ACHN (cell line): Measurements from ENCODE around the gene BARX1.

Source experiments
- DNase-seq: peaks from one replicate; pipeline ENCODE4 v3.0.0-alpha.2; 2015
- in situ Hi-C: cut with HindIII; loops from 2 replicates; pipeline ENCODE4 v1.10.0; 2017; ENCODE audit warnings: low sequenced_read_pairs, low pct_ligation_motif_present, low pct_unique_long_range_greater_than_20kb

The BARX1 gene

DNA sequence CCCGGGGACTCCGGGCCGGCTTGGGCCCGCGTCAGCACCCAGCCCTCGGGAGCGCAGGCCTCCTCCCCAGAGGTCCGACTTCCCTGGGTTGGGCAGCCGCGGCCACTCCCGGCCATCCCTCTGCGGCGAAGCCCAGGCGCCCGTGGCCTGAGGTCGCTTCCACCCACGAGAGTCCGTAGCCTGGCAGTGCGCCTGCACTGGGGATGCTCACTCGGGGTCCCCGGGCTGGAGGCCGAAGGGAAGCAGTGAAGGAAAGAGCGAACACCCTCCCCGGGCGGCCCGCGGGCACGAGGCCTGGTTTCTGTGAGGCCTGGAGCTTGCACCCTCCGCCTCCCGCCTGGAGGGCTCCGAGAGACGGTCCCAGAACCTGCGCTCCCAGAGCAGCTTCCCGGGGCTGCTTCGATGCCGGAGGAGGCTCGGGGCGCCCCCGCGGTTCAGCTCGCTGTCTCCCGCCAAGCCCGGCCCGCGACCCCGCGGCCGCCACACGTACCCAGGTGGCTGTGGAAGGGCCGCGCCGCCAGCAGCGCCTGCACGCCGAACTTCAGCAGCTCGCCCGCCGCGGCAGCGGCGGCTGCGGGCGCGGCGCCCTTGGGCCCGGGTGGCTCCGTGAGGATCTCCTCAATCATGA lies 607 bp downstream of the BARX1 start:
- in situ Hi-C loops, result no loop called here
- DNase-seq, result no peak

DNA sequence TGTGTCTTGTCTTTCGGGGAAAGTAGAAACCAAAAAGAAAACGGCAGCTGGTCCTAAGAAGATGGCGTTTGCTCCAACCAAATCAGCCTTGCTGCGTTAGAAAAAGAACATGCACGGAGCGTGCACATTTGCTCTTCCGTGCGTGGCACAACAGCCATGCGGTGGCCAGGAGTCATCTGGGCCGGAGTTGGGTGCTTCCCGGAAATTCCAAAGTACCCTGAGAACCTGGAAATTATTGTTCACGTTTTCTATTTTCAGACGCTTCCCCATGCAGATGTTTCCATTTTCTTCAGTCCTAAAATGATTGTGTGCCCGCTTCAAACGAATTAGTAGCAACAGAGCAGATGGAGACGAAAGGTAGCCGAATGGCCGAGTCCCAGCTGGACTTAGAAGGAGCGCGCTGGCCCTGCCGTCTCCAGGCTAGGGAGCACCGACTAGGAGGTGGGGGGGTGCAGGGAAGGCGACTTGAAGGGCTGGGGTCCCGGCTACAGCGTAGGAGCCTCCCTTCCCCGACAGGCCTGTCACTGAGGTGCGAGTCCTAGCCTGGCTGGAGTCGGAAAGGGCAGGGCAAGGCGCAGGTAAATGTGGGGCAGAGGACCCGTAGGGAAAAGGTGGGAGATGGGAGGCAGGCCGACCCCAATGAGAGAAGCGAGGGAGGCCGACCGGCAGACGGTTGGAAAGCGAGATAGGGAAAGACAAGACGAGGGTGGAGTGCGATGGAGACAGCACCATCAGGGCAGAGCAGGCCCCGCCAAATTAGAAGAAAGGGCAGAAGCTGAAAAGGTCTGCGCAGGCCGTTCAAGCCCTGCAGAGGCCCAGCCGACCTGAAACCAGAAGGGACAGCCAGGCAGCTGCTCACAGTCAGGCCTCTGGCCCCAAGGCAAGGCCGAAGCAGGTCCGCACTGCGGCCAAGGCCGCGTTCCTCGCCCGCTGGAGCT lies 1.4 kb downstream of the BARX1 start:
- no peak for DNase-seq
- in situ Hi-C loops, result no loop called here

DNA sequence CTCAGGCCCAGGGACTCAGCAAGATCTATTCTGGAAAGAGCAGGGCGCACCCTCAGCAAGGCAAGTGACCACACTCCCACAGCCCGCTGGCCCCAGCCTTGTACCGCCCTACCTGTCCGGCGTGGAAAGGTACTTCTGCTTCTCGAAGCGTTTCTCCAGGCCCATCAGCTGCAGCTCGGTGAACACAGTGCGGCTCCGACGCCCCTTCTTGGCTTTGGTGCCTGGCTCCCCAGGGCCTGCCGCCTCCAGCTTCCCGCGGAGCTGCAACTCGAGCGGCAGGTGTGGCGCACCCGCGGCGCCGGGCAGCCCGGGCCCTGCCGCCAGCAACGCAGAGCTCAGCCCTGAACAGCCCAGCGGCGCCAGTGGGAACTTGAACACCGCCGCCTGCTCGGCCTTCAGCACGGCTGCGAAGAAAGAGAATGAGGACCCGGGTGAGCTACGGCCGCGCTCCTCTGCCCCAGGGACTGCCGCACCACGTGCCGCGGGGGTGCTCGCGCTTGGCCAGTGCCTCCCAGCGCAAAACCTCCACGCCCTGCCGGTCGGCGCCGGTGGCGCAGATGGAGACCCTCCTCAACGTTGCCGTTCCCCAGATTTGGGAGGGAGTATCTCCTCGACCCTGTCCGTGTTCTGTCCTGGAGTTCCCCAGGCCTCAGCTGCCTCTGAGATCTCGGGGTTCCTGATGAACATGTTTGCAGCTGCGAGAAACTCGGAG lies 2.2 kb downstream of the BARX1 start:
- DNase-seq, result no peak
- in situ Hi-C loops, result no loop called here

GRCh38 chr9:93952119-93952783 lies 2.9 kb downstream of the BARX1 start:
- no peak for DNase-seq
- in situ Hi-C loops, result no loop called here

DNA sequence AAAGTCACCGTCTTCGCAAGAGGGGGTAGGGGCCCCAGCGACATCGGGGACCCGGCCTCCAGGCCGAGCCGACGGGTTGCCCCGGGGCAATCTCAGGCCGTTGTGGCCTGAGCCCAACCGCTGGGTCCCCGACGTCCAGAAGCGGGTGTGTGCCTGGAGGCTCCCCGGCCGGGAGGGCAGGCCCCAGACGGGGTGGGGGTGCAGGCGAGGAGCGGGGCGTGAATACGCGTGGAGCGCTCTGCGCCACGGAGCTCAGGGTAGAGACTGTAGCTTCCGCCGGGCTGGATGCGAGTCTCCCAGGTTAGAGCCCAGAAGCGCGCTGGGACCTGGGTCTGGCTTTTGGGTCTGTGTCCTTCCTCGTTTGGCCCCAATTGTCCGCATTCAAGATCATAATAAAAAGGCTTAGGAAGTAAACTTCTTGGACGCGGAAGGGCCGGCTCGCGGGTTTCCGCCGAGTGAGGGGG lies 3.5 kb downstream of the BARX1 start:
- no peak for DNase-seq
- in situ Hi-C loops, result no loop called here

GRCh38 chr9:93950619-93951601 lies 4.2 kb downstream of the BARX1 start:
- DNase-seq, result peak; percentile 2
- in situ Hi-C loops, result no loop called here

- in situ Hi-C loops, result no loop called here
Measured at GRCh38 chr9:93949694-93950449, 5.3 kb downstream of the BARX1 start.

DNA sequence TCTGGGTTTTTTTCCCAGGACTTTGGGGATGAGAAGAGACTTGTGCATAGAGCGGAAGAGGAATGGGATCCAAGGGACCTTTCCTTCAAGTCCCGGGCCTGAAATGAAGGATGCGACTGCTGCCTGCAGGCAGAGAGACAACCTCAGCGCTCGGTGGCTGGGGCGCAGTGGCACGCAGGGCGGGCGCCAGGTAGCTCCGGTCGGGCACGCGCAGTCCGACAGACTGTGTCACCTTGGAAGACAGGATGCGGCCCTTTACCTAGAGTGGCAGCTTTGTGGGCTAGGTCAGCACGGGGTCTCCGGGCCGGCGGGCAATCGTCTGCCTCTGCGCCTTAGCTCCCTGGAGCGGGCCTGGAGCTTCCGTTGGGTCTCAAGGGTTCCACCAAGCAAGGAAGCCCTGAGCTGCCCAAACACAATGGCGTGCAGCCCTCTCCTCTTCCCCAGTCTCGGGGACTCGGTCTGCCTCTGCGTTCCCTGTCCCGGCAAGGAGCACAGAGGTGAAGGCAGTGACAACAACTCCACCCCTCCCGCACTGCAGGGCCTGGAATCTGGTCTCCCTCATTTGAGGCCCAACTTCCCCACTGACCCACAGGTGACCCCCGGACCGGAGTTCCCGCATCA lies 6.0 kb downstream of the BARX1 start:
- no peak for DNase-seq

More at GRCh38 chr9:93949694-93950449, 5.3 kb downstream of the BARX1 start:
- DNase-seq, result no peak

GRCh38 chr9:93948441-93949072 lies 6.6 kb downstream of the BARX1 start:
- in situ Hi-C loops, result no loop called here
- DNase-seq, result no peak

More for the DNA sequence above, 6.0 kb downstream of the BARX1 start:
- in situ Hi-C loops, result no loop called here

DNA sequence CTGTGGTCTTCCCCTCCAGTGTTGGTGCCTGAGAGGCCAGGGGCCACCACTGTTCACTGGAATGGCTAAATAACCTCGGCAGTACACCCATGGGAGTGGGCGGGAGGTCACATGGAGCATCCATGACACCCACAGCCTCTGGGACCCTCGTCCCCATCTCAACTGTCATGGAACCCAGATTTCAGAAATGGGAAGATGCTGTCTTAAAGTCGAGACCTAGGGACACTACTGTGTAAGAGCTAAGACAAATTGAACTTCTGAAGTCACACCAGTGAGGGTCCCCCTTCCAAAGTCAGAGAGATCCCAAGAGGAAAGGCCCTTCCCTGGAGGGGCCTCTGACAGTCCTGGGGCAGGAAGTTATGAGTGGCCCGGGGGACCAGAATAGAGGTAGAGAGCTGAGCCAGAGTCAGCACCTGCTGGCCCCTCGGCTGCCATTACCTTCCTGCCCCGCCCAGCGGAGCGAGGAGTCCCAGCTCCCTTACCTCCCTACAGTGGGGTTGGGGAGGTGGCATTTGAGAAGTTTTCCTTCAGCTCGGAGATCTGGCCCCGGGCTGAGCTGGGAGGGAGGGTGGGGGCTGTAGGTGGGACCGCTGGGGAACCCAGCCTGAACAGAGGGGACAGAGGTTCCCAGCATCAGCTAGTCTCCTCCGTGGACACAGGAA lies 7.6 kb downstream of the BARX1 start:
- in situ Hi-C loops, result no loop called here
- DNase-seq, result no peak

DNA sequence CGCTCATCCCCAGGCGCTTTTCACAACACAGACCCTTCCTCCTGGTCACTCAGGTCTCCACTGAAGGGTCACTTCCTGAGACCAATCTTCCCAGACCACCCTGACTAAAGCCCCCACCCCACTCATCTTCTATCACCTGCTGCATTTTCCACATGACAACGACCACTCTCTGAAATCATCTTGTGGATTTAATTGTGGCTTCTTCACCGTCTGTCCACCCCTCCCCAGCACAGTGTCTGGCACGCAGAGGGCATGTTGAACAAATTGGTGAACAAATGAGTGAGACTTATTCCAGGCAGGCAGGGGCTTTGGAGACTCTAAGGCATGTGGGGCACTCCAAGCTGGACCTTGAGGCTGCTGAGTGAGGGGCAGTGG lies 8.8 kb downstream of the BARX1 start:
- DNase-seq, result no peak

GRCh38 chr9:93945400-93946337 lies 9.5 kb downstream of the BARX1 start:
- DNase-seq, result no peak
- in situ Hi-C loops, result no loop called here

More for the DNA sequence above, 8.8 kb downstream of the BARX1 start:
- in situ Hi-C loops, result no loop called here

DNA sequence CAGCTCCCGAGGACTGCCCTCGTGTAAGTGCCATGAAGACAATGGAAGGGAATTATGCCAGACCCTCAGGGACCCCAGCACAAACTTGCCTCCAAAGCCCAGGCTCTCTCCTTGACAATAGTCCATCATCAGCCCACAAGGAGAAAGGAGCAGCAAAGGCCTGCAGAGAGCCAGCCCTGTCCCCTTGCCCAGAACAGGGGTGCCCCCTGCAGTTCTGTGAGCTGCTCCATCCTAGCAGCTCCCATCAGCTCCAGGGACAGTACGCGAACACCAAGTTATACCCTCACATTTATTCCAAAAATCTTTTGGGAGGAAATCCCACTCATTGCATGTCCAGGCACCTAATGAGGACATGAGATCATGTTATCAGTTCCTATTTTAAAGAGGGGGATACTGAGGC lies 11.1 kb downstream of the BARX1 start:
- DNase-seq, result no peak
- in situ Hi-C loops, result no loop called here

- in situ Hi-C loops, result no loop called here
- no peak for DNase-seq
Measured at GRCh38 chr9:93942161-93942560, 13.0 kb downstream of the BARX1 start.

GRCh38 chr9:93941493-93941892 lies 13.7 kb downstream of the BARX1 start:
- in situ Hi-C loops, result no loop called here

More at GRCh38 chr9:93941493-93941892, 13.7 kb downstream of the BARX1 start:
- DNase-seq, result no peak
